IMR-90 (cell line): Measurements from ENCODE around the gene SHROOM1. TPM values are rescaled to one million over a fixed set of nuclear protein-coding genes. Genes with fewer than 3 reads are reported as not detected.

Experiments
- ATAC-seq: fragments of 200-7000 bp; cut with Tn5 transposase; 2 replicates; pipeline ENCODE4 v1.9.1; 2020; ENCODE audit warnings: low read depth, mild to moderate bottlenecking, moderate library complexity
- BruUV-seq: library from RNA; stranded (reverse); fragments of 400-500 nt; replicated peaks from 2 replicates; lab custom pipeline; 2021; lab: Mats Ljungman, UMichigan
- CTCF ChIA-PET: fragments of 300-600 bp; formaldehyde crosslinking; extraction: SDS; loops from one replicate; lab custom pipeline; 2021; ENCODE audit warnings: antibody characterized with exemption; lab: Yijun Ruan, JAX
- POLR2A ChIA-PET: fragments of 300-600 bp; sonication (Branson Sonifier 250); formaldehyde crosslinking; loops from one replicate; lab custom pipeline; 2022; ENCODE audit warnings: antibody characterized with exemption; ENCODE audit not compliant: unreplicated experiment; lab: Charles Lee
- DNase-seq: peaks from one replicate; pipeline ENCODE4 v3.0.0; 2013
- H2AFZ ChIP-seq: replicated peaks from 2 replicates; pipeline ENCODE3; 2013; ENCODE audit warnings: low read length, mild to moderate bottlenecking; ENCODE audit not compliant: poor library complexity
- H2AK5ac ChIP-seq: 2 replicates; pipeline ENCODE4 v1.6.1; 2013; ENCODE audit warnings: low read depth, low read length, inconsistent platforms
- H2AK9ac ChIP-seq: replicated peaks from 2 replicates; pipeline ENCODE3; 2013; ENCODE audit warnings: mild to moderate bottlenecking, low read depth, low read length, moderate library complexity; ENCODE audit not compliant: poor library complexity
- H2BK120ac ChIP-seq: 2 replicates; pipeline ENCODE4 v1.6.1; 2013; ENCODE audit warnings: low read depth, low read length, inconsistent platforms
- H2BK15ac ChIP-seq: 3 replicates; pipeline ENCODE4 v1.6.1; 2013; ENCODE audit warnings: low read depth, low read length, inconsistent platforms
- H2BK20ac ChIP-seq: 2 replicates; pipeline ENCODE4 v1.6.1; 2013; ENCODE audit warnings: low read depth, mild to moderate bottlenecking, inconsistent platforms, low read length, moderate library complexity
- H2BK5ac ChIP-seq: 2 replicates; pipeline ENCODE4 v1.6.1; 2013; ENCODE audit warnings: mild to moderate bottlenecking, low read depth, low read length, inconsistent platforms; ENCODE audit not compliant: poor library complexity, severe bottlenecking
- H3K14ac ChIP-seq: replicated peaks from 2 replicates; pipeline ENCODE4 v1.6.1; 2013; ENCODE audit warnings: low read depth, low read length, inconsistent platforms
- H3K18ac ChIP-seq: 2 replicates; pipeline ENCODE4 v1.6.1; 2013; ENCODE audit warnings: low read depth, low read length, control low read depth
- H3K23ac ChIP-seq: 2 replicates; pipeline ENCODE4 v1.6.1; 2013; ENCODE audit warnings: low read depth, low read length, inconsistent platforms
- H3K27ac ChIP-seq: 2 replicates; pipeline ENCODE4 v1.5.1; 2013; ENCODE audit warnings: mild to moderate bottlenecking, control low read depth, low read length; ENCODE audit not compliant: insufficient read depth
- H3K27me3 ChIP-seq: 2 replicates; pipeline ENCODE4 v1.6.1; 2013; ENCODE audit warnings: low read length; ENCODE audit not compliant: control insufficient read depth, insufficient read depth
- H3K36me3 ChIP-seq: 2 replicates; pipeline ENCODE4 v1.6.1; 2013; ENCODE audit warnings: low read length, mixed read lengths; ENCODE audit not compliant: control insufficient read depth, insufficient read depth
- H3K4ac ChIP-seq: 2 replicates; pipeline ENCODE4 v1.6.1; 2013; ENCODE audit warnings: low read depth, low read length, inconsistent platforms
- H3K4me1 ChIP-seq: 2 replicates; pipeline ENCODE4 v1.6.1; 2013; ENCODE audit warnings: low read length, mixed read lengths; ENCODE audit not compliant: control insufficient read depth, insufficient read depth
- H3K4me2 ChIP-seq: 2 replicates; pipeline ENCODE4 v1.6.1; 2013; ENCODE audit warnings: low read depth, mild to moderate bottlenecking, control low read depth, low read length, moderate library complexity
- H3K4me3 ChIP-seq: 2 replicates; pipeline ENCODE4 v1.5.1; 2013; ENCODE audit warnings: low read depth, mild to moderate bottlenecking, control low read depth, low read length, moderate library complexity; ENCODE audit not compliant: insufficient read depth
- H3K56ac ChIP-seq: 2 replicates; pipeline ENCODE4 v1.6.1; 2013; ENCODE audit warnings: low read length, inconsistent platforms; ENCODE audit not compliant: insufficient read depth; ENCODE audit errors: extremely low read depth
- H3K79me1 ChIP-seq, 2 experiments: 2 replicates each; pipeline ENCODE4 v1.6.1; 2013; ENCODE audit warnings: low read length in 2 of 2, inconsistent platforms in 1 of 2, low read depth in 1 of 2
- H3K9ac ChIP-seq: 2 replicates; pipeline ENCODE4 v1.6.1; 2013; ENCODE audit warnings: low read depth, low read length, control low read depth
- H3K9me1 ChIP-seq: 2 replicates; pipeline ENCODE4 v1.6.1; 2013; ENCODE audit warnings: low read length, inconsistent platforms; ENCODE audit not compliant: insufficient read depth
- H3K9me3 ChIP-seq: 2 replicates; pipeline ENCODE4 v1.6.1; 2013; ENCODE audit warnings: low read length; ENCODE audit not compliant: control insufficient read depth, insufficient read depth
- H4K20me1 ChIP-seq: 2 replicates; pipeline ENCODE4 v1.6.1; 2013; ENCODE audit warnings: low read length, inconsistent platforms; ENCODE audit not compliant: insufficient read depth
- H4K5ac ChIP-seq: 2 replicates; pipeline ENCODE4 v1.6.1; 2013; ENCODE audit warnings: mild to moderate bottlenecking, low read depth, low read length, control low read depth
- H4K8ac ChIP-seq, 2 experiments: 2 replicates each; pipeline ENCODE4 v1.6.1; 2013; ENCODE audit warnings: low read depth in 2 of 2, low read length in 2 of 2, control low read depth in 1 of 2, inconsistent platforms in 1 of 2
- H4K91ac ChIP-seq: 2 replicates; pipeline ENCODE4 v1.6.1; 2013; ENCODE audit warnings: low read depth, low read length, inconsistent platforms; ENCODE audit not compliant: insufficient read depth
- WGBS, 2 experiments: methylation state at CpG; one replicate each; pipeline versions ENCODE4 v1.1.5 to v1.1.7; 2013; ENCODE audit warnings: missing lambda C conversion rate in 2 of 2; ENCODE audit not compliant: insufficient read length in 1 of 2; ENCODE audit errors: extremely low coverage in 2 of 2; 5-methylcytosine and 5-hydroxymethylcytosine counted together
- dilution Hi-C: fragments of 300-500 bp; cut with HindIII; formaldehyde crosslinking; loops from one replicate; pipeline ENCODE4 v1.14.3; 2018; ENCODE audit warnings: low sequenced_read_pairs; ENCODE audit not compliant: unreplicated experiment
- in situ Hi-C: fragments of 300-500 bp; cut with MboI; formaldehyde crosslinking; loops from 3 replicates; pipeline ENCODE4 v1.14.3; 2019; ENCODE audit warnings: low sequenced_read_pairs, inconsistent platforms, mixed read lengths
- intact Hi-C: fragments of 100-400 bp; cut with micrococcal nuclease; formaldehyde crosslinking; loops from 2 replicates; pipeline ENCODE4 v1.10.0; 2022
- polyA plus RNA-seq, 3 experiments: library from polyadenylated mRNA; depleted of rRNA; stranded (reverse); fragments of >200 nt; gene quantifications; 2 replicates each; pipeline ENCODE4 v1.2.3, GENCODE V29; 2012; ENCODE audit warnings: low replicate concordance in 1 of 3
- total RNA-seq: library from RNA; depleted of rRNA; stranded (reverse); fragments of >200 nt; gene quantifications from 2 replicates; pipeline ENCODE4 v1.2.3, GENCODE V29; 2012
- TF ChIP-seq, protein P1 (sequence below): fragments of 150-350 bp; IDR thresholded peaks from 2 replicates; pipeline ENCODE4 v1.6.1; 2016; ENCODE audit warnings: low read depth, mild to moderate bottlenecking, low read length, moderate library complexity, borderline replicate concordance

Gene SHROOM1
- total and polyA plus RNA-seq, 2 of the 4 experiments (the other 2 are of a cell fraction), result 1.4 to 6.3 TPM

DNA sequence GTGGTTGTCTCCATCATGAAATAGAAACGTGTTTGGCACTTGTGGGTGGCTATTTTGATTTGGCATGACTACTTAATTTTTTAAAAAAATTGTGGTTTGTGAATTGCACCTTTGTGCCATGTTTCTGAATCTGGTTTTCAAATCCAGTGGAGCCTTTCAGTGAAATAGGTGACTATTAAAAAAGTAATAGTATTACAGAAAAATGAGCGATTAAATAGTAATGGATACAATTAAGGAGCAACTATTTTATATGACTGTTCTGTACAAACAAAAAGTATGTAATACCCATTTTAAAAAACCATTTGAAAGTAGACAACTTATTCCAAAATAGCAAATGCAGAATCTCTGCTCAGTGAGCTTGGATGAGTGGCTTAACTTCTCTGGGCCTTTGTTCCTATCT is 14.4 kb downstream of the SHROOM1 start:
- no peak overlapping the region for H3K14ac ChIP-seq
- no peak overlapping the region for H3K18ac ChIP-seq
- no peaks in the 10 kb centered on the region for H3K9me3 ChIP-seq
- TF ChIP-seq, protein P1, sequence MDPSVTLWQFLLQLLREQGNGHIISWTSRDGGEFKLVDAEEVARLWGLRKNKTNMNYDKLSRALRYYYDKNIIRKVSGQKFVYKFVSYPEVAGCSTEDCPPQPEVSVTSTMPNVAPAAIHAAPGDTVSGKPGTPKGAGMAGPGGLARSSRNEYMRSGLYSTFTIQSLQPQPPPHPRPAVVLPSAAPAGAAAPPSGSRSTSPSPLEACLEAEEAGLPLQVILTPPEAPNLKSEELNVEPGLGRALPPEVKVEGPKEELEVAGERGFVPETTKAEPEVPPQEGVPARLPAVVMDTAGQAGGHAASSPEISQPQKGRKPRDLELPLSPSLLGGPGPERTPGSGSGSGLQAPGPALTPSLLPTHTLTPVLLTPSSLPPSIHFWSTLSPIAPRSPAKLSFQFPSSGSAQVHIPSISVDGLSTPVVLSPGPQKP, result no peak
- no peak for ATAC-seq
- H3K27me3 ChIP-seq, result peaks cover 25% of the 10 kb centered on the region
- no peak overlapping the region for H4K8ac ChIP-seq
- H2AK9ac ChIP-seq, result no peak overlapping the region
- no peaks in the 10 kb centered on the region for H3K36me3 ChIP-seq
- no peak overlapping the region for H3K9ac ChIP-seq
- no peak overlapping the region for H2BK5ac ChIP-seq
- no peaks in the 10 kb centered on the region for H4K20me1 ChIP-seq
- H3K23ac ChIP-seq, result no peak overlapping the region
- no peaks in the 10 kb centered on the region for H3K79me1 ChIP-seq
- no peaks in the 10 kb centered on the region for H3K9me1 ChIP-seq
- no peak overlapping the region for H3K4me3 ChIP-seq
- ChIA-PET CTCF (interaction anchor here (1.3 kb wide), 1 partner anchor 62 kb away, joined by 3 read pairs; no protein-coding TSS in a partner anchor), POLR2A (no interaction called here)
- dilution Hi-C loops (no loop called here), intact Hi-C loops (no loop called here), in situ Hi-C loops (no loop called here)
- BruUV-seq, result no TSS peak
- H4K5ac ChIP-seq, result no peak overlapping the region
- H4K91ac ChIP-seq, result no peak overlapping the region
- no peak overlapping the region for H3K4me2 ChIP-seq
- H3K27ac ChIP-seq, result no peak overlapping the region
- DNase-seq, result no peak
- peaks cover 7% of the 10 kb centered on the region for H3K4me1 ChIP-seq
- H2BK120ac ChIP-seq, result no peak overlapping the region
- H3K56ac ChIP-seq, result no peak overlapping the region
- no peak overlapping the region for H2BK20ac ChIP-seq
- H2AK5ac ChIP-seq, result no peak overlapping the region
- WGBS, 2 experiments, result no CpG with 5 or more reads among the region's 2 CpGs
- no peak overlapping the region for H2BK15ac ChIP-seq
- no peak overlapping the region for H2AFZ ChIP-seq
- no peak overlapping the region for H3K4ac ChIP-seq
